AG09309 (cell line): ENCODE data around the gene IMPDH2.
A peak's percentile ranks its signal among the peaks of the same experiment; 100 is the strongest.

Source experiments
- DNase-seq: peaks from one replicate; pipeline ENCODE4 v3.0.0-alpha.2; 2010; ENCODE audit warnings: low read depth
- H3K4me3 ChIP-seq: 2 replicates; pipeline ENCODE4 v1.5.1; 2011; ENCODE audit warnings: mild to moderate bottlenecking, low read depth, low read length, moderate library complexity; ENCODE audit not compliant: control insufficient read depth
- TF ChIP-seq, protein P1 (sequence below): IDR thresholded peaks from 2 replicates; pipeline ENCODE4 v1.5.1; 2011; ENCODE audit warnings: mild to moderate bottlenecking, low read depth, low read length, inconsistent platforms; ENCODE audit not compliant: insufficient read depth, control insufficient read depth; ENCODE audit errors: missing control alignments

The IMPDH2 gene

DNA sequence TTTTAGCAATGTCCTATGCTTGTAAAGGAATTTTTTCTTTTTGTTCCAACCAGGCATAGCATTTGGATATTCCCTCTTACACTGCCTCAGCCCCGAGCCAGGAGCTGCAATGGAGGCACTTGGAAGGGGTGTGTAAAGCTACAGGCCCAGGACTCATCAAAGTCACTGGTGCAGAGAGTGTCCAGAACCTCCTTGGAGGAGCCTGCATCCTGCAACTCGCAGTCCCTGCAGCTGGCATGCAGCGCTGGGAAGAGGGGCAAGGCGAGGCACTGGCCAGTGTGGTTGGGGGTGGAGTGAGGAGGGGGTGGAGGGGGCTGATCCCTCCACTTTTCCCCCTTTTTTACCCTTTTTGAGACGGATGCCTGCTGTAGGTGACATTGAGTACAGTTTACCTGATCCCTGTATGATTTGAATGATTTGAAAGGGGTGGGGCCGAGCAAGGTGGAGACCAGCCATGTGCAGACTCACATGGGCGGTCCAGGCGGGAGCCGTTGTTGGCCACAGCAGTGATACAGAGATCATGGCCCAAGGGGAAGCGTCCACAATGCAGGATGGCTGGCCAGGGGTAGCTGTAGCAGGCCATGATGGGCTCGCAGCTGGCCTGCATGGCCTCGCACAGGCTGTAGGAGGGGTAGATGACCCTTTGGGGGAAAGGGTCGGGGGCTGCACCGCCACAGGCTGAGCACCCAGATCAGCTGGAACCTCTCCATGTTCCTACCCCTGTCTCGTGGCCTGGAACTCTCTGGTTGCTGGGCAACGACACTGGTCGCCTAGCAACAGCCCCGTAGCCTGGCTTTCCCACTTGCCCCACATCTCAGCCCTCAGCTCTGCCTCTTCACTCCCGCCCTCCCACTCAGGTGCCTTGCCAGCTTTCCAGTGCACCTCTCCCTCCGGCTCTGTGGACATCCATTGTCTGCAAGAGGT, 31.2 kb downstream of the IMPDH2 start:
- TF ChIP-seq, protein P1, sequence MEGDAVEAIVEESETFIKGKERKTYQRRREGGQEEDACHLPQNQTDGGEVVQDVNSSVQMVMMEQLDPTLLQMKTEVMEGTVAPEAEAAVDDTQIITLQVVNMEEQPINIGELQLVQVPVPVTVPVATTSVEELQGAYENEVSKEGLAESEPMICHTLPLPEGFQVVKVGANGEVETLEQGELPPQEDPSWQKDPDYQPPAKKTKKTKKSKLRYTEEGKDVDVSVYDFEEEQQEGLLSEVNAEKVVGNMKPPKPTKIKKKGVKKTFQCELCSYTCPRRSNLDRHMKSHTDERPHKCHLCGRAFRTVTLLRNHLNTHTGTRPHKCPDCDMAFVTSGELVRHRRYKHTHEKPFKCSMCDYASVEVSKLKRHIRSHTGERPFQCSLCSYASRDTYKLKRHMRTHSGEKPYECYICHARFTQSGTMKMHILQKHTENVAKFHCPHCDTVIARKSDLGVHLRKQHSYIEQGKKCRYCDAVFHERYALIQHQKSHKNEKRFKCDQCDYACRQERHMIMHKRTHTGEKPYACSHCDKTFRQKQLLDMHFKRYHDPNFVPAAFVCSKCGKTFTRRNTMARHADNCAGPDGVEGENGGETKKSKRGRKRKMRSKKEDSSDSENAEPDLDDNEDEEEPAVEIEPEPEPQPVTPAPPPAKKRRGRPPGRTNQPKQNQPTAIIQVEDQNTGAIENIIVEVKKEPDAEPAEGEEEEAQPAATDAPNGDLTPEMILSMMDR, result no peak
- no peak overlapping the region for H3K4me3 ChIP-seq
- DNase-seq, result no peak

DNA sequence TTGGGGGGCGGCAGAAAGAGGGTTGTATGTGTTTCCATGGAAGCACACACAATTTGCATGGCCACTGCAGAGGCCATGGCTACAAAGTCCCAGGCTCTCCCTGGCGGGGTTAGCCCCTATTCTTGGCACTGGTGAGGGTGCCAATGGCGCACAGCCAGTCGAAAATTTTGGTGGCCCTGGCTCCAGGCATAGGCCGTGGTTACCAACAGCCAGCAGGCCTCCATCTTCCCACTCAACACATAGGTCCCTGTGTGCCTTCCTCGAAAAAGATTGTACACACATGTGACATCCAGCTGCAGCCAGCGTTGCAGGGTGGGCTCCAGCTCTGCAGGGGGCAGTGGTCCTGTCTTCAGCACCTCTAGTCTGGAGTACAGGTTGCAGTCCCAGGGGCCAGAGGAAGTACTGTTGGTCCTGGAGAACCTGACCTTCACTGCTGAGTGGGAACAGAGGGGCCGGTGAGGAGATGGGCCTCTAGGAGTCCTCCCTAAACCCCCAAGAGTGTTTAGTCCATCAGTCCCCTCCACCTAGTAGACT, 32.0 kb downstream of the IMPDH2 start:
- no peak overlapping the region for H3K4me3 ChIP-seq
- TF ChIP-seq, protein P1, result no peak
- DNase-seq, result no peak

DNA sequence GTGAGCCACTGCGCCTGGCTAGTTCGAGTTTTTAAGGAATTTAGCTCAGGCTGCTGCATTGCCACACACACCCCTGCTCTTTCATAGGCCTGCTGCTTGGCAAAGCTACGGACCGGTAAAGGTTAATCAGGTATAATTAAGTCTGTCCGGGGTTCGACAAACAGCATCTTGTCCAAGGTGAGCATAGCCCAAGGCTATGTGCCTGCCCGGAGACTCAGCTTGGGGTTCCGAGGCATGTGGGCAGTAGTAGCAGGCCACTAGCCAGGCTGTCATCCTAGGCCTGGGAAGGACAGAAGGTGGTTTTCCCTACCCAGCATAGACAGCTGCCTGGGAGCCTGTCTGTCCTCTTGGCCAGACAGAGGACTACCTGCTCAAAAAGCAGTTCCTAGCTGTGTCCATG, 32.6 kb downstream of the IMPDH2 start:
- no peak for DNase-seq
- TF ChIP-seq, protein P1, result no peak
- H3K4me3 ChIP-seq, result no peak overlapping the region

DNA sequence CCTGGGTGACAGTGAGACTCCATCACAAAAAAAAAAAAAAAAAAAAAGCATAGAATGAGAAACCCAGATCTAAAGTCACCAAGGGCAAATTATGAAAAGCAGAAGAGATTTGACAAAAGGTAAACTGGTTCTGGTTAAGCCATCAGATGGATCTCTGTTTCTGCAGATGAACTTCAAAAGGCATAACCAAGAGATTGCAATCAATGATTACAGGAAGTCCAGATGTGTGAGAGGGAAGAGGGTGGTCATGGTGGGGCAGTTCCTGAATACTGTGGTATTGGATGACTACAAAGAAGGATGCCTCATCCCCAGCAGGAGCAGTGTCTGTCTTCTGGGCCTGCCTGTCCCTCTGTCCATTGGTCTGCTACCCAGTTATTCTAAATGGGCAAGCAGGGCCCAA, 35.4 kb downstream of the IMPDH2 start:
- TF ChIP-seq, protein P1, result no peak
- H3K4me3 ChIP-seq, result no peak overlapping the region
- no peak for DNase-seq

DNA sequence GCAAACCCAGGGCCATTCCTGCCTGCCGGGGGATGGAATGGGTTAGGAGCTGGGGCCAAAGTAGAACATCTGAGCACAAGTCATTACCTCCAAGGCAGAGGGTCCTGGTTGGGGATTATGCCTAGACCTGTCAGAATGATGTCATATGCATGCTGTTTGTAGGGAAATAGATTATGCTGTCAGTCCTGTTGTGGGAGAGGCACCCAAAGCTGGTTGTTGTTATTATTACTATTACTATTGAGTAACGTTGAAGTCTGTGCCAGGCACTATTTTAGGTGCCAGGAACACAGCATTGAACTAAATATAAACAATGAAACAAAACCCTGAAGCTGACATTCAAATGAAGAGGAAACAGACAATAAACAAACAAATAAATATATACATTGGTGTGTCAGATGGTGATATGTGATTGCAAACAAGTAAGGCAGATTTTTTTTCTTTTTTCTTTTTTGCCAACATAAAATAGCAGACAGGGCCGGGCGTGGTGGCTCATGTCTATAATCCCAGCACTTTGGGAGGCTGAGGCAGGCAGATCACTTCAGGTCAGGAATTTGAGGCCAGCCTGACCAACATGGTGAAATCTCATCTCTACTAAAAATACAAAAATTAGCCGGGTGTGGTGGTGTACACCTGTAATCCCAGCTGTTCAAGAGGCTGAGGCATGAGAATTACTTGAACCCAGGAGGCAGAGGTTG, 37.2 kb downstream of the IMPDH2 start:
- TF ChIP-seq, protein P1, result no peak
- no peak for DNase-seq
- H3K4me3 ChIP-seq, result peak overlapping the region; percentile 77

DNA sequence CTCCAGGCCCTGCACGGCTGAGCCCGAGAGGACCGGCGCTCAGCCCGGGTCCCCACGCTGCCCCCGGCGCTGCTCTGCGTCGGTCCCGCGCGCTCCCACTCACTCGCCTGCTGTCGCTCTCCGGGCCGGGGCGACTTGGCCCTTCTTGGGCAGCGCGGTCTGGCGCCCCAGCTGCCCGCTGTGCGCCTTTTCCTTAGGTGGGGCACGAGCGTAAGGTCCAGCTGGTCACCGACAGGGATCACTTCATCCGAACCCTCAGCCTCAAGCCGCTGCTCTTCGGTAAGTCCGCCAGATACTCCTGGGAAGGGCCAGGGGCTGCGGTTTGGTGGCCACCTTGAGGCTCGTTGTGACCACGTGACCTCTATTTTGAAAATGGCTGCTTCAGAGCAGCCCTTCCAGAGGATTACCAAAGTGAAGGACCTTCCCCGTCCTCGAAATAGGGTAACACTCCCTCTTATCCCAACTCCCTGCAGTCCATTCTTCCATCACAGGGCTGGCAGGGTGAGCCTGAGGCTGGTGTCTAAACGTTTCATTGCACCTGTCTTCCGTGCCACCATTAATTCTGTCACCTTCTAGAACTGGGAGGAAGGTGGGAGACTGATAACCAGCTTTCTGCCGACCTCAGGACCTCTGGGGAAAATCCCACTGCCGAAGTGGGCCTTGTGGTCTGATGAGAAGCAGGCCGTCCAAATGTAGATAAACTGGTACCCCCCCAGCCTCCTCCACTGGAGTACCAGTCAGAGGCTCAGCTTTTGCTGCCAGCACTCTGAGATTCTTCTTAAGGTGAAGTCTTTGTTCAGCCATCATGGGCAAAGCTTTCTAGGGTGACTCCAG, 38.3 kb downstream of the IMPDH2 start:
- TF ChIP-seq, protein P1, result no peak
- peak overlapping the region; percentile 77 for H3K4me3 ChIP-seq
- no peak for DNase-seq
